ENCODE results near the gene TACC2.

DNA sequence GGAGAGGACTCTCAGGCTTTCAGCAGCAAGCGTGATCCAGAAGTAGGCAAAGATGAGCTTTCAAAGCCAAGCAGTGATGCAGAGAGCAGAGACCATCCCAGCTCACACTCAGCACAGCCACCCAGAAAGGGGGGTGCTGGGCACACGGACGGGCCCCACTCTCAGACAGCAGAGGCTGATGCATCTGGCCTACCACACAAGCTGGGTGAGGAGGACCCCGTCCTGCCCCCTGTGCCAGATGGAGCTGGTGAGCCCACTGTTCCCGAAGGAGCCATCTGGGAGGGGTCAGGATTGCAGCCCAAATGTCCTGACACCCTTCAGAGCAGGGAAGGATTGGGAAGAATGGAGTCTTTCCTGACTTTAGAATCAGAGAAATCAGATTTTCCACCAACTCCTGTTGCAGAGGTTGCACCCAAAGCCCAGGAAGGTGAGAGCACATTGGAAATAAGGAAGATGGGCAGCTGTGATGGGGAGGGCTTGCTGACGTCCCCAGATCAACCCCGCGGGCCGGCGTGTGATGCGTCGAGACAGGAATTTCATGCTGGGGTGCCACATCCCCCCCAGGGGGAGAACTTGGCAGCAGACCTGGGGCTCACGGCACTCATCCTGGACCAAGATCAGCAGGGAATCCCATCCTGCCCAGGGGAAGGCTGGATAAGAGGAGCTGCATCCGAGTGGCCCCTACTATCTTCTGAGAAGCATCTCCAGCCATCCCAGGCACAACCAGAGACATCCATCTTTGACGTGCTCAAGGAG is 95.5 kb downstream of the TACC2 start:
- TF ChIP-seq, protein P1, sequence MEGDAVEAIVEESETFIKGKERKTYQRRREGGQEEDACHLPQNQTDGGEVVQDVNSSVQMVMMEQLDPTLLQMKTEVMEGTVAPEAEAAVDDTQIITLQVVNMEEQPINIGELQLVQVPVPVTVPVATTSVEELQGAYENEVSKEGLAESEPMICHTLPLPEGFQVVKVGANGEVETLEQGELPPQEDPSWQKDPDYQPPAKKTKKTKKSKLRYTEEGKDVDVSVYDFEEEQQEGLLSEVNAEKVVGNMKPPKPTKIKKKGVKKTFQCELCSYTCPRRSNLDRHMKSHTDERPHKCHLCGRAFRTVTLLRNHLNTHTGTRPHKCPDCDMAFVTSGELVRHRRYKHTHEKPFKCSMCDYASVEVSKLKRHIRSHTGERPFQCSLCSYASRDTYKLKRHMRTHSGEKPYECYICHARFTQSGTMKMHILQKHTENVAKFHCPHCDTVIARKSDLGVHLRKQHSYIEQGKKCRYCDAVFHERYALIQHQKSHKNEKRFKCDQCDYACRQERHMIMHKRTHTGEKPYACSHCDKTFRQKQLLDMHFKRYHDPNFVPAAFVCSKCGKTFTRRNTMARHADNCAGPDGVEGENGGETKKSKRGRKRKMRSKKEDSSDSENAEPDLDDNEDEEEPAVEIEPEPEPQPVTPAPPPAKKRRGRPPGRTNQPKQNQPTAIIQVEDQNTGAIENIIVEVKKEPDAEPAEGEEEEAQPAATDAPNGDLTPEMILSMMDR (IDR thresholded peaks at IDR 0.05) = no peak
- no peak for TF ChIP-seq EZH2 (IDR thresholded peaks at IDR 0.05; ENCODE audit: borderline replicate concordance, insufficient read depth, low read depth, low read length, poor library complexity, severe bottlenecking)

Measured in B cell (primary cell).